ENCODE measurements around the gene BRINP2. TPM values are rescaled to one million over a fixed set of nuclear protein-coding genes. Genes with fewer than 3 reads are reported as not detected.
A peak's percentile ranks its signal among the peaks of the same experiment; 100 is the strongest.

Gene BRINP2, protein sequence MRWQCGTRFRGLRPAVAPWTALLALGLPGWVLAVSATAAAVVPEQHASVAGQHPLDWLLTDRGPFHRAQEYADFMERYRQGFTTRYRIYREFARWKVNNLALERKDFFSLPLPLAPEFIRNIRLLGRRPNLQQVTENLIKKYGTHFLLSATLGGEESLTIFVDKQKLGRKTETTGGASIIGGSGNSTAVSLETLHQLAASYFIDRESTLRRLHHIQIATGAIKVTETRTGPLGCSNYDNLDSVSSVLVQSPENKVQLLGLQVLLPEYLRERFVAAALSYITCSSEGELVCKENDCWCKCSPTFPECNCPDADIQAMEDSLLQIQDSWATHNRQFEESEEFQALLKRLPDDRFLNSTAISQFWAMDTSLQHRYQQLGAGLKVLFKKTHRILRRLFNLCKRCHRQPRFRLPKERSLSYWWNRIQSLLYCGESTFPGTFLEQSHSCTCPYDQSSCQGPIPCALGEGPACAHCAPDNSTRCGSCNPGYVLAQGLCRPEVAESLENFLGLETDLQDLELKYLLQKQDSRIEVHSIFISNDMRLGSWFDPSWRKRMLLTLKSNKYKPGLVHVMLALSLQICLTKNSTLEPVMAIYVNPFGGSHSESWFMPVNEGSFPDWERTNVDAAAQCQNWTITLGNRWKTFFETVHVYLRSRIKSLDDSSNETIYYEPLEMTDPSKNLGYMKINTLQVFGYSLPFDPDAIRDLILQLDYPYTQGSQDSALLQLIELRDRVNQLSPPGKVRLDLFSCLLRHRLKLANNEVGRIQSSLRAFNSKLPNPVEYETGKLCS
- total RNA-seq, result not detected

DNA sequence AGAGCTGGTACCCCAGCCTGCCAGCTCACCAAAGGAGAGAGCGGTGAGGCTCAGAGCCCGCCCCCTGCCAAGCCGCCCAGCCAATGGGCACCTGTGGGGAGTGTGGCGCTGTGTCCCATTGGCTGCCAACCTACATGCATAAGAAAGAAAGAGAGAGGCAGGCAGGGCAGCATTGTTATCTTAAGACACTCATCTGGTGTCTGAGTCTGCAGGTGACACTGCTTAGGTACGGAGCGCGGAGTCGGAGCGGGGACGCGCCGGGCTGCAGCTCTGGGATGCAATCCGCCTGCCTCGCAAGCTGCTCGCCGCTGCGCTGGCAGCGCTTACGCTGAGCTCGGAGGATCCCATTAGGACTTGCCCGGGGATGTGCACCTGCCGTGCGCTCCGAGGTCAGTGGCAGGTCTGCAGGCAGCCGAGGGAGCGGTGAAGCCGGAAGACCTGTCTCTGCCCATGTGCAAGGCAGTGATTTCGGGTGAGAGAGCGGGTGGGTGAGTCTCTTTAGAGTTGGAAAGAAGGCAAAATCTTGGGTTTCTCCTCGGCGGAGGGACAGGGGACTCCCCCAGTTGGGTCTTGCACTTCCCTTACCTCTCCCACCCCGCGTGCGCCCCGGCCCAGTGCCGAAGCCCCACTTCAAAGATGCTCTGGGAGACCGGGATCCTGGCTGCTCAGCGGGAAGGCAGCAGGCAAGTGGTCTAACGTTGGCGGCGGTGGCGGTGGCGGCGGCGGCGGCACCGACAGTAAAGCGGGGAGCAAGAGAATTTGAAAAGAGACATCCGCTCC lies at the start of gene BRINP2:
Gene BRINP2 (plus strand): TSS at position 203 of the 780 bp plus-strand sequence. CDS start 58,919 bp downstream, outside the sequence.
- H3K27me3 ChIP-seq, result peaks cover 0 to 7% of the 10 kb centered on the region in 2 donors
- intact Hi-C loops (cut with DNase I), result no loop called here
- H3K36me3 ChIP-seq (replicated peaks in 1 of 2; ENCODE audit: insufficient read depth in 1 of 2, low read depth in 2 of 2), result no peaks in the 10 kb centered on the region
- TF ChIP-seq POLR2A (IDR thresholded peaks at IDR 0.05), result no peak
- TF ChIP-seq, protein P1, sequence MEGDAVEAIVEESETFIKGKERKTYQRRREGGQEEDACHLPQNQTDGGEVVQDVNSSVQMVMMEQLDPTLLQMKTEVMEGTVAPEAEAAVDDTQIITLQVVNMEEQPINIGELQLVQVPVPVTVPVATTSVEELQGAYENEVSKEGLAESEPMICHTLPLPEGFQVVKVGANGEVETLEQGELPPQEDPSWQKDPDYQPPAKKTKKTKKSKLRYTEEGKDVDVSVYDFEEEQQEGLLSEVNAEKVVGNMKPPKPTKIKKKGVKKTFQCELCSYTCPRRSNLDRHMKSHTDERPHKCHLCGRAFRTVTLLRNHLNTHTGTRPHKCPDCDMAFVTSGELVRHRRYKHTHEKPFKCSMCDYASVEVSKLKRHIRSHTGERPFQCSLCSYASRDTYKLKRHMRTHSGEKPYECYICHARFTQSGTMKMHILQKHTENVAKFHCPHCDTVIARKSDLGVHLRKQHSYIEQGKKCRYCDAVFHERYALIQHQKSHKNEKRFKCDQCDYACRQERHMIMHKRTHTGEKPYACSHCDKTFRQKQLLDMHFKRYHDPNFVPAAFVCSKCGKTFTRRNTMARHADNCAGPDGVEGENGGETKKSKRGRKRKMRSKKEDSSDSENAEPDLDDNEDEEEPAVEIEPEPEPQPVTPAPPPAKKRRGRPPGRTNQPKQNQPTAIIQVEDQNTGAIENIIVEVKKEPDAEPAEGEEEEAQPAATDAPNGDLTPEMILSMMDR (IDR thresholded peaks at IDR 0.05), result no peak
- no peaks in the 10 kb centered on the region for H3K9me3 ChIP-seq
- peaks cover 14% of the 10 kb centered on the region for H3K4me1 ChIP-seq
- ATAC-seq (peak; percentile 82), DNase-seq (peak; percentile 43 to 70 (median 54))
- 2 to 4% methylated on average over 13 to 49 of the region's 49 CpGs for WGBS, 2 donors
- no peak within 1 kb of the TSS for H3K4me3 ChIP-seq
- no peak within 1 kb of the TSS for H3K27ac ChIP-seq

DNA sequence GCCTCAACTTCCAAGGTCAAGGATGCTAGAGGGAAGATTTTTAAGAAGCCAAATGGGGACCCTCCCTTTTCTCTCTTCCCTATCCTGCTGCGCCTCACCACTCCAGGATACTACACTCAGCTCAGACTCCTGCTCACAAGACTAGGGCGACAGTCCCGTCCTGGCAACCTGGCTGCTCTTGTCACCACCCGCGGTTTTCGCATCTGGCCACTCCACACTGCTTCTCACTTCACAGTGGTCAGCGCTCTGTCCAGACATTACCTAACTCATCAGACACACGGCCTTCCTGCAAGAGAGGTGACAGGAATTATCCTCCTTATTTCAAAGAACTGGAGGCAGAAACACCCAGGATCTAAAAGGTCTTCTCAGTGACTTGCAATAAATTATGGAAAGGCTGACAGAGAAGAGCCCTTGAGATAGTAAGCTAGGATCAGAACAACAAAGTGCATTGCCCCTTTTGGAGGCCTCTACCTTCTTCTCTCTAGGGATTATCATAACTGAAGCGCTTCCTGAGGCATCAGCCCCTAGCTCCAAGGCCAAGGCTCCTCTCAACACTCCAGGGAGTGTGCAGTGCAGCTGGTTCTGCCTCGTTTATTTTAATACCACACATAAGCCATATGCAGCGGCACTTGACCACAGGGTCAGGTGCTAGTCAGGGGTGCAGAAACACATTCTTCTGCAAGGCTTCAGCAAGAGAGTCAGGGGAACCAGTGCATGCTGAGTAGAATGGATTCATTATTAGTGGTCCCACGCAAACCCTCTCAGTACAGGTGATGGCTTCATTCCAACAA lies 48.1 kb upstream of the BRINP2 start:
- 76 to 77% methylated on average over 12 of the region's 12 CpGs for WGBS, 2 donors
- no peak overlapping the region for H3K4me3 ChIP-seq
- no peaks in the 10 kb centered on the region for H3K36me3 ChIP-seq (replicated peaks in 1 of 2; ENCODE audit: insufficient read depth in 1 of 2, low read depth in 2 of 2)
- ATAC-seq (no peak), DNase-seq (no peak)
- no peaks in the 10 kb centered on the region for H3K9me3 ChIP-seq
- intact Hi-C loops (cut with DNase I), result no loop called here
- TF ChIP-seq, protein P1 (IDR thresholded peaks at IDR 0.05), result no peak
- no peak for TF ChIP-seq POLR2A (IDR thresholded peaks at IDR 0.05)
- no peaks in the 10 kb centered on the region for H3K4me1 ChIP-seq
- no peak overlapping the region for H3K27ac ChIP-seq
- H3K27me3 ChIP-seq, result no peaks in the 10 kb centered on the region

DNA sequence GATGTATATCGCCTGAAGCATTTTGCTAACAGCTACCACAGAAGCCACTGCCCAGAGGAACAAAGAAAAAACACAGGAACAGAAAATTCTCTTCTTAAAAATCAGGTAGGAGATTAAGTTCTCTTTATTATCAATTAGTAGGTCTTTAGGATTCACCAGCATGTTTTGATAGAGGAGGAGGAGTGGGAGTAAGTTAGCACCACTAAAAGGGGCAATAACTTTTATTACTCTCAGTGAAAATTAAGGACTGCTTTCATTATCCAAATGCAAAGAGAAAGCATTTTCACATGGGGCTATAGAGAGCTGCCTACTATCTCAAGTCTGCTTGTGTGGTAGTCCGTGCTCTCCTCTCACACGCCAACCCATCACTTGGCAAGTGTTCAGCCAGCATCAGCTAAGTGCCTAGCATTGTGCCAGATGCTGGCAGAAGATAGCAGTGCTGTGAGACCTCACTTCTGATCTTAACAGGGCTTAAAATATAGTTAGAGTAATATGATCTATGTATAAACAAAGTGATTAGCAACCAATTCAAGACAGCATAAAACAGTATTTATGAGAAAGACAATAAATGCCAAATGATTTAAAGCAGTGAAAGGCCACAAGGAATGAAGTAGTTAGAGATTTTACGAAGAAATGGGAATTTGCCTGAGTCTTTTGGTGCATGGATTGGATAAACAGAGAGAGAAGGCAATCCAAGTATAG lies 46.0 kb upstream of the BRINP2 start:
- H3K27me3 ChIP-seq, result no peaks in the 10 kb centered on the region
- ATAC-seq (no peak), DNase-seq (no peak)
- no peaks in the 10 kb centered on the region for H3K36me3 ChIP-seq (replicated peaks in 1 of 2; ENCODE audit: insufficient read depth in 1 of 2, low read depth in 2 of 2)
- no peaks in the 10 kb centered on the region for H3K9me3 ChIP-seq
- WGBS, 2 donors, result 74 to 85% methylated on average over 4 of the region's 4 CpGs
- no peaks in the 10 kb centered on the region for H3K4me1 ChIP-seq
- intact Hi-C loops (cut with DNase I), result no loop called here
- H3K4me3 ChIP-seq, result no peak overlapping the region
- no peak overlapping the region for H3K27ac ChIP-seq
- TF ChIP-seq POLR2A (IDR thresholded peaks at IDR 0.05), result no peak
- TF ChIP-seq, protein P1 (IDR thresholded peaks at IDR 0.05), result no peak

DNA sequence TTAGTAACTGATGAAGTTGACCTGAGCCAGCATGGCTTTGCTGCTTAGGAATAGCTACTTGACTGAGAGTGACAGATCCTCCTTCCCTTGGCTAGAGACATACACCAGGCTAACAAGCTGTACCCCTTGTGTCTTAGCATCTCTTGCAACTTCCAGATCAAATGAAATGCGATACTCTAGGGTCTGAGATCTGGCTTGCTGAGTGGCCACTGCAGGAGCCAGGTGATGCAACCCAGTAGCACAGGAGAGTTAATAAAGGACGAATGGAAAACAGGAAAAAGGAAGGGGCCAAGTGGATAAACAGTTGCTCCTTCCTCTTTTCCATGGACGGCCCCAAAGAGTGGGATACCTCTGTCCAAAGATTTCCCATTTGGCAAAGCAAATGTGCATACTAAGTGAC lies 44.5 kb upstream of the BRINP2 start:
- Histone ChIP-seq H3K36me3 (replicated peaks in 1 of 2; ENCODE audit: insufficient read depth in 1 of 2, low read depth in 2 of 2) (no peaks in the 10 kb centered on the region), H3K27me3 (no peaks in the 10 kb centered on the region), H3K4me3 (no peak overlapping the region), H3K9me3 (no peaks in the 10 kb centered on the region), H3K4me1 (no peaks in the 10 kb centered on the region), H3K27ac (no peak overlapping the region)
- ATAC-seq (no peak), DNase-seq (no peak)
- intact Hi-C loops (cut with DNase I), result no loop called here
- 48 to 53% methylated on average over 3 of the region's 3 CpGs for WGBS, 2 donors
- no peak for TF ChIP-seq POLR2A (IDR thresholded peaks at IDR 0.05)
- TF ChIP-seq, protein P1 (IDR thresholded peaks at IDR 0.05), result no peak
